ENCODE measurements around the gene PITHD1. TPM values are rescaled to one million over a fixed set of nuclear protein-coding genes. Genes with fewer than 3 reads are reported as not detected.
"Not testable (repeated sequence)": the region's sequence is repeated elsewhere in the genome, so short reads cannot be mapped to it uniquely, and the experiment has no call there.

PITHD1 gene
- total RNA-seq (2014; rRNA removed; shearing (Covaris generic)), result 50.2 and 53.1 TPM in 2 replicates

GRCh38 chr1:23777979-23778814 lies at the start of gene PITHD1:
Gene PITHD1 (plus strand): TSS chr1:23778418. CDS start chr1:23778516, 98 bp downstream.
- Histone ChIP-seq H3K27me3 (no peaks in the 10 kb centered on the region), H3K36me3 (peaks cover 15% of the 10 kb centered on the region), H3K27ac (peak within 1 kb of the TSS; percentile 46), H3K9me3 (replicated peaks) (no peaks in the 10 kb centered on the region), H3K4me1 (peaks cover 19% of the 10 kb centered on the region), H3K4me3 (peak within 1 kb of the TSS; percentile 100)
- peak; percentile 76 to 89 for DNase-seq

GRCh38 chr1:23732363-23733224 lies 45.6 kb upstream of the PITHD1 start:
- Histone ChIP-seq H3K4me3 (no peak overlapping the region), H3K4me1 (no peaks in the 10 kb centered on the region), H3K9me3 (replicated peaks) (no peaks in the 10 kb centered on the region), H3K36me3 (no peaks in the 10 kb centered on the region), H3K27ac (no peak overlapping the region), H3K27me3 (no peaks in the 10 kb centered on the region)
- no peak for DNase-seq

GRCh38 chr1:23733281-23733680 lies 44.9 kb upstream of the PITHD1 start:
- H3K36me3 ChIP-seq; H3K27me3 ChIP-seq; DNase-seq; H3K9me3 ChIP-seq (replicated peaks); H3K4me3 ChIP-seq; H3K27ac ChIP-seq; H3K4me1 ChIP-seq: not testable (repeated sequence)

- Histone ChIP-seq H3K4me3 (no peak overlapping the region), H3K36me3 (no peaks in the 10 kb centered on the region), H3K9me3 (replicated peaks) (no peaks in the 10 kb centered on the region), H3K4me1 (no peaks in the 10 kb centered on the region), H3K27me3 (no peaks in the 10 kb centered on the region), H3K27ac (no peak overlapping the region)
- DNase-seq, result no peak
Observed at GRCh38 chr1:23736437-23737134, 41.6 kb upstream of the PITHD1 start.

- Histone ChIP-seq H3K4me3 (no peak overlapping the region), H3K27me3 (no peaks in the 10 kb centered on the region), H3K36me3 (peaks cover 5% of the 10 kb centered on the region; the same call in 1 of the 2 replicates), H3K27ac (no peak overlapping the region), H3K4me1 (peaks cover 8% of the 10 kb centered on the region; the same call in 1 of the 2 replicates), H3K9me3 (replicated peaks) (no peaks in the 10 kb centered on the region)
- DNase-seq, result no peak
Observed at GRCh38 chr1:23741609-23742008, 36.6 kb upstream of the PITHD1 start.

GRCh38 chr1:23742670-23743286 lies 35.4 kb upstream of the PITHD1 start:
- Histone ChIP-seq H3K27me3 (no peaks in the 10 kb centered on the region), H3K36me3 (peaks cover 5% of the 10 kb centered on the region; the same call in 1 of the 2 replicates), H3K4me1 (peaks cover 8% of the 10 kb centered on the region; the same call in 1 of the 2 replicates), H3K4me3 (peak overlapping the region; percentile 95), H3K27ac (peak overlapping the region; percentile 42; the same call in 1 of the 2 replicates), H3K9me3 (replicated peaks) (no peaks in the 10 kb centered on the region)
- DNase-seq, result peak in 1 of 2 experiments; percentile 40

GRCh38 chr1:23743287-23744152 lies 34.7 kb upstream of the PITHD1 start, which contains the start of gene ELOA:
Gene ELOA (plus strand): TSS chr1:23743471. CDS start chr1:23743504, 33 bp downstream.
- H3K27me3 ChIP-seq, result no peaks in the 10 kb centered on the region
- peak within 1 kb of the TSS; percentile 95 for H3K4me3 ChIP-seq
- H3K36me3 ChIP-seq, result peaks cover 5% of the 10 kb centered on the region; the same call in 1 of the 2 replicates
- peaks cover 8% of the 10 kb centered on the region; the same call in 1 of the 2 replicates for H3K4me1 ChIP-seq
- DNase-seq, result peak; percentile 79 to 80
- no peaks in the 10 kb centered on the region for H3K9me3 ChIP-seq (replicated peaks)
- peak within 1 kb of the TSS; percentile 42; the same call in 1 of the 2 replicates for H3K27ac ChIP-seq

- H3K27me3 ChIP-seq, result no peaks in the 10 kb centered on the region
- H3K4me3 ChIP-seq, result no peak overlapping the region
- DNase-seq, result peak in 1 of 2 experiments; percentile 43
Observed at GRCh38 chr1:23745515-23745914, 32.7 kb upstream of the PITHD1 start.

GRCh38 chr1:23748016-23748415 lies 30.2 kb upstream of the PITHD1 start:
- H3K4me1 ChIP-seq, result peaks cover 5% of the 10 kb centered on the region; the same call in 1 of the 2 replicates
- H3K36me3 ChIP-seq, result peaks cover 40% of the 10 kb centered on the region
- no peaks in the 10 kb centered on the region for H3K27me3 ChIP-seq
- no peak for DNase-seq
- no peak overlapping the region for H3K4me3 ChIP-seq
- H3K27ac ChIP-seq, result no peak overlapping the region
- no peaks in the 10 kb centered on the region for H3K9me3 ChIP-seq (replicated peaks)

More at GRCh38 chr1:23745515-23745914, 32.7 kb upstream of the PITHD1 start:
- no peaks in the 10 kb centered on the region for H3K9me3 ChIP-seq (replicated peaks)
- no peak overlapping the region for H3K27ac ChIP-seq
- peaks cover 8% of the 10 kb centered on the region for H3K4me1 ChIP-seq
- H3K36me3 ChIP-seq, result peaks cover 15% of the 10 kb centered on the region

- H3K27me3 ChIP-seq, result no peaks in the 10 kb centered on the region
- H3K4me1 ChIP-seq, result no peaks in the 10 kb centered on the region; the same call in 1 of the 2 replicates
- no peaks in the 10 kb centered on the region for H3K9me3 ChIP-seq (replicated peaks)
- no peak overlapping the region for H3K27ac ChIP-seq
- peak; percentile 45 to 73 for DNase-seq
- no peak overlapping the region for H3K4me3 ChIP-seq
- peaks cover 65% of the 10 kb centered on the region for H3K36me3 ChIP-seq
Observed at GRCh38 chr1:23751050-23751814, 27.0 kb upstream of the PITHD1 start.

GRCh38 chr1:23751815-23752200 lies 26.4 kb upstream of the PITHD1 start:
- H3K4me3 ChIP-seq, result no peak overlapping the region
- no peak for DNase-seq
- peaks cover 68% of the 10 kb centered on the region for H3K36me3 ChIP-seq
- no peaks in the 10 kb centered on the region for H3K9me3 ChIP-seq (replicated peaks)
- no peaks in the 10 kb centered on the region; the same call in 1 of the 2 replicates for H3K4me1 ChIP-seq
- no peaks in the 10 kb centered on the region for H3K27me3 ChIP-seq
- H3K27ac ChIP-seq, result no peak overlapping the region

GRCh38 chr1:23752909-23753308 lies 25.3 kb upstream of the PITHD1 start:
- Histone ChIP-seq H3K9me3 (replicated peaks) (no peaks in the 10 kb centered on the region), H3K4me1 (no peaks in the 10 kb centered on the region; the same call in 1 of the 2 replicates), H3K27me3 (no peaks in the 10 kb centered on the region), H3K36me3 (peaks cover 79% of the 10 kb centered on the region), H3K27ac (no peak overlapping the region), H3K4me3 (no peak overlapping the region)
- no peak for DNase-seq
